AG04450 (cell line): ENCODE data around the gene FCN3. TPM values are rescaled to one million over a fixed set of nuclear protein-coding genes. Genes with fewer than 3 reads are reported as not detected.

Source experiments
- CTCF ChIA-PET: fragments of 300-600, 350-600 bp; formaldehyde crosslinking; extraction: SDS; loops from one replicate; lab custom pipeline; 2022; ENCODE audit warnings: antibody characterized with exemption, inconsistent platforms; lab: Charles Lee
- POLR2A ChIA-PET: fragments of 350-600 bp; formaldehyde crosslinking; extraction: SDS; loops from one replicate; lab custom pipeline; 2021; ENCODE audit warnings: antibody characterized with exemption, inconsistent platforms; lab: Yijun Ruan, JAX
- DNase-seq: peaks from one replicate; pipeline ENCODE4 v3.0.0-alpha.2; 2011; ENCODE audit warnings: low read depth, low spot score
- H3K27ac ChIP-seq: one replicate; pipeline ENCODE4 v1.5.1; 2012; ENCODE audit warnings: low read depth, low read length, control low read depth
- H3K27me3 ChIP-seq: one replicate; pipeline ENCODE4 v1.6.0; 2012; ENCODE audit warnings: low read length; ENCODE audit not compliant: control insufficient read depth, insufficient read depth
- H3K4me3 ChIP-seq: 2 replicates; pipeline ENCODE4 v1.5.1; 2011; ENCODE audit warnings: mild to moderate bottlenecking, low read depth, low read length, control low read depth
- H3K9me3 ChIP-seq: 2 replicates; pipeline ENCODE4 v1.5.1; 2012; ENCODE audit warnings: low read length; ENCODE audit not compliant: control insufficient read depth, insufficient read depth
- CTCF ChIP-seq: IDR thresholded peaks from 2 replicates; pipeline ENCODE4 v1.5.1; 2011; ENCODE audit warnings: low read depth, low read length, control low read depth, inconsistent platforms
- polyA plus RNA-seq: library from polyadenylated mRNA; depleted of rRNA; stranded (reverse); fragments of >200 nt; gene quantifications from 2 replicates; pipeline ENCODE4 v1.2.3, GENCODE V29; 2011

Gene FCN3
- polyA plus RNA-seq, 1 experiment: not detected

DNA sequence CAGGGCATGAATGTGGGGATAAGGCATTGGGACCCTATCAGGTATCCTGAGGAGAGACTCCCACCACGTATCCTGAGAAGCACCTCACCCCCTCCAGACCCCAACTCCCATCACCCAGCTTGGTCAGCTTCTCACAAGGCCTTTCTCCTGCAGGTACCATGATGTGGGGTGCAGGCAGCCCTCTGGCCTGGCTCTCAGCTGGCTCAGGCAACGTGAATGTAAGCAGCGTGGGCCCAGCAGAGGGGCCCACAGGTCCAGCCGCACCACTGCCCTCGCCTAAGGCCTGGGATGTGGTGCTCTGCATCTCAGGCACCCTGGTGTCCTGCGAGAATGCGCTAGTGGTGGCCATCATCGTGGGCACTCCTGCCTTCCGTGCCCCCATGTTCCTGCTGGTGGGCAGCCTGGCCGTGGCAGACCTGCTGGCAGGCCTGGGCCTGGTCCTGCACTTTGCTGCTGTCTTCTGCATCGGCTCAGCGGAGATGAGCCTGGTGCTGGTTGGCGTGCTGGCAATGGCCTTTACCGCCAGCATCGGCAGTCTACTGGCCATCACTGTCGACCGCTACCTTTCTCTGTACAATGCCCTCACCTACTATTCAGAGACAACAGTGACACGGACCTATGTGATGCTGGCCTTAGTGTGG lies 19.1 kb upstream of the FCN3 start:
- no peak for TF ChIP-seq CTCF
- ChIA-PET POLR2A (no interaction called here), CTCF (interaction anchor here (0.6 to 7.4 kb wide), 5 partner anchors 28 to 213 kb away, joined by 4 to 168 read pairs (median 4); partner anchors contain the start of gene MAP3K6)
- Histone ChIP-seq H3K27ac (no peak overlapping the region), H3K9me3 (no peaks in the 10 kb centered on the region), H3K4me3 (no peak overlapping the region), H3K27me3 (no peaks in the 10 kb centered on the region)
- no peak for DNase-seq

DNA sequence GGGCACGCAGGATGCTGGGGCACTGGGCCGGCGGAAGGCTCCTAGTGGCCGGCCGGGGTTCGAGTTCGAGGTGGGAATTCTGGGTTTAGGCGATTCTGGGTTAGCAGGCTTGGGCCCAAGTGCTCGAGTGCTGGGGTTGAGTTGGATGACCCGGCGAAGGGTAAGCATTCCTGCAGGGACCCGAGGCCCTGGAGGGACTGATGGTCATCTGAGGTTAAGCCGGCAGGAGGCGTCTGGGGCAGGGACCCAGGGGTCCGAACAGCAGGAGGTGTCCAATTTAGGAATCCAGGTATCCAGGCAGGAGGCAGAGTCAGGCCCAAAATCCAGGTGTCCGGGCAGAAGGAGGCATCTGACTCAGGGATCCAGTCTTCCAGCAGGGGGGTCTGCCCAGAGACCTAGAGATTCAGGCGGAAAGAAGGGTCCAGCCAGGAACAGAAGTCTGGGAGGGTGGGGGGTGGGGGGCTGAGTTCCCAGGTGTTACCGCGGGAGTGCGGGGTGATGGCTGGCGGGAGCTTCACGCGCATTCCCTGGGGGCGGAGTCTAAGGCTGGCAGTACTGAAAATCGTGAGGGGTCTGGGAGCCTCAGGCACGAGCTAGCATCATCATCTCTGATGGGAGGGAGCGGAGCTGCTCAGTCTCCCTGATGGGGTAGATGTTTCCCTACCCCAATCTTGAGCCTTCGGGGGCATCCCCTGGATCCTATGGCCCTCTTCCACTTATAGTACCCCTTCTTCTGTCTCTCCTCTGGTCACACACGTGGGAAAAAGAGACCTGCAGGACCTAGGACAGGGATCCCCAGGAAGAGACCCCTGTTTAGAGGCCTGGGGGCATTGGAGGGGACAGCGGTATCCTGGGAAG lies 18.4 kb upstream of the FCN3 start:
- ChIA-PET POLR2A (no interaction called here), CTCF (interaction anchor here (0.6 to 7.4 kb wide), 5 partner anchors 27 to 214 kb away, joined by 4 to 168 read pairs (median 4); partner anchors contain the start of gene MAP3K6)
- no peak overlapping the region for H3K27ac ChIP-seq
- peak overlapping the region; percentile 77 for H3K4me3 ChIP-seq
- no peak for DNase-seq
- H3K9me3 ChIP-seq: no peaks in the 10 kb centered on the region
- peak; percentile 43 for TF ChIP-seq CTCF
- no peaks in the 10 kb centered on the region for H3K27me3 ChIP-seq

GRCh38 chr1:27392096-27392777 lies 17.6 kb upstream of the FCN3 start, which contains the start of gene GPR3:
Gene GPR3, plus strand, starts transcription at chr1:27392622. Its CDS starts 1,177 bp downstream, at chr1:27393799.
- H3K9me3 ChIP-seq: no peaks in the 10 kb centered on the region
- ChIA-PET POLR2A (no interaction called here), CTCF (interaction anchor here (0.6 to 7.3 kb wide), 15 partner anchors 9 to 295 kb away, joined by 3 to 124 read pairs (median 5); partner anchors contain the start of genes AHDC1, CD164L2 and MAP3K6)
- H3K27ac ChIP-seq: peak within 1 kb of the TSS; percentile 21
- DNase-seq: peak; percentile 78
- no peaks in the 10 kb centered on the region for H3K27me3 ChIP-seq
- TF ChIP-seq CTCF: peak; percentile 61
- H3K4me3 ChIP-seq: peak within 1 kb of the TSS; percentile 77

- no peak for DNase-seq
- CTCF ChIA-PET: interaction anchor here (0.6 to 7.3 kb wide), 15 partner anchors 9 to 294 kb away, joined by 3 to 124 read pairs (median 5); partner anchors contain the start of genes AHDC1, CD164L2 and MAP3K6
- Histone ChIP-seq H3K27me3 (peaks cover 4% of the 10 kb centered on the region), H3K27ac (no peak overlapping the region), H3K4me3 (peak overlapping the region; percentile 53), H3K9me3 (no peaks in the 10 kb centered on the region)
- TF ChIP-seq CTCF: no peak
- POLR2A ChIA-PET: interaction anchor here (1.5 kb wide), 1 partner anchor 92 kb away, joined by 4 read pairs; no protein-coding TSS in a partner anchor
These were observed 17.0 kb upstream of the FCN3 start for GRCh38 chr1:27391511-27392095.
